Lung microvascular endothelial cell (primary cell): Measurements from ENCODE around the gene CALN1. TPM values are rescaled to one million over a fixed set of nuclear protein-coding genes. Genes with fewer than 3 reads are reported as not detected.

Experiments
- DNase-seq, 2 donors: peaks; one replicate each; pipeline versions ENCODE4 v3.0.0 to v3.0.0-alpha.2; 2010; ENCODE audit warnings: low read depth in 2 of 2
- total RNA-seq: library from RNA; depleted of rRNA; stranded (reverse); fragments of >200 nt; gene quantifications from 2 replicates; pipeline ENCODE4 v1.2.1, GENCODE V29; 2014

The CALN1 gene
- total RNA-seq, 1 donor from 2014 or later, result 0.79 TPM

GRCh38 chr7:71804256-71804655, 607.9 kb downstream of the CALN1 start:
- DNase-seq, result no peak

DNA sequence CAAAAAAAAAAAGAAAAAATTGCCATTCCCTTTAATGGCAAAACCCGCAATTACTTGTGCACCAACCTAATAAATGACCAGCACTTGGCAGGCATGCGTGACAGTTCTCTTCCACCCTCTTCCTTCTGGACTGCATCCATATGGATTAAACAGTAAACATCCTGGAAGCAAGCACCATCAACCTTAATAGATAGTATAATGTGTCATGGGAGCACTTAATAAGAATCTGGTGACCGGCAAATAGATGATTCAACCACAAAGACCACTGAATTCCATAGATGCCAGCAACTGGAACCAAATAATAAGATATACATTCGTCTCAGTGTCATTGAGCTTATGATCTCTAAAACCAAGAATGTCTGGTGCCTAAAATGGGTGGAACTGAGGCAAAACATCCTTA, 610.2 kb downstream of the CALN1 start:
- DNase-seq, result no peak

- DNase-seq, result no peak
These were observed 611.8 kb downstream of the CALN1 start for GRCh38 chr7:71800321-71800720.

- no peak for DNase-seq
These were observed 616.7 kb downstream of the CALN1 start for GRCh38 chr7:71795410-71795809.

- DNase-seq, result no peak
These were observed 618.9 kb downstream of the CALN1 start for GRCh38 chr7:71793251-71793650.

- peak in 1 of 2 donors; percentile 2 for DNase-seq
These were observed 624.6 kb downstream of the CALN1 start for GRCh38 chr7:71787513-71787912.

- DNase-seq, result no peak
These were observed 626.9 kb downstream of the CALN1 start for GRCh38 chr7:71785216-71785615.

DNA sequence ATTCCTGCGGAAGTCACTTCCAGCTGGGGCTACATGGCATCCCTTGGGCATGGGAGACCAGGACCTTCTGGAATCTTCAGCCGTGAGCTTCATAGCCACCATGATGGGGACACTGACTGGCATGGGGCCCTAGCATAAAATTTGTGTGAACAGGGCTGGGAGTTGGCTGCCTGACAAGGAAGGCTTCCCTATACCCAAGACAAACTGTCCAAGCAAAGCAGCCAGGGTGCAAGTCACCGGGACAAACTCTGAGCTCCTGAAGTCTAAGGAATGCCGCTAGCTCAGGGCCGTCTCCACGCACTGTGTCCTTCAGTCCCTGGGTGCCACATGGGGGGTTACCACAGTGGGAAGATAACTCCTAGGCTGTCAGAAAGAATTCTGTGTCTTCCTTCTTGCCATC, 627.4 kb downstream of the CALN1 start:
- DNase-seq, result no peak

DNA sequence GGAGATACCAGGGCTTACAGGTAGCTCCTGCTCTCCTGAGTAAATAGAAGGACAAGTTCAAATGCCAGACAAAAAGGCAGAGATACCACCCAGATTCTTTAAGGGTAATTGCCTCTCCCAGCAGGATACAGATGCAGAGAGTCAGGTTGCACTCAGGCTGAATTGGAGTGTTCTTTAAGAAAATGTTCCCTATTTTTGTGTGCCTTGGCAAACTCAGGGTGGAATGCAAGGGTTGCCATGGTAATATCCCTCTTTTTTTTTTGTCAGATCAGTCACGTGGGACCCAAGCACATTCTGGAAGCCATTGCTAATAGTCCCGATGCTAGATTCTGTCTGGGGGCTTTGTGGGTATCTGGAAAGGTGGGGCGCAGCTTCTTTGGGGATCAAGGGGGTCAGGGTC, 628.0 kb downstream of the CALN1 start:
- no peak for DNase-seq

GRCh38 chr7:71783779-71784178, 628.4 kb downstream of the CALN1 start:
- DNase-seq, result no peak

DNA sequence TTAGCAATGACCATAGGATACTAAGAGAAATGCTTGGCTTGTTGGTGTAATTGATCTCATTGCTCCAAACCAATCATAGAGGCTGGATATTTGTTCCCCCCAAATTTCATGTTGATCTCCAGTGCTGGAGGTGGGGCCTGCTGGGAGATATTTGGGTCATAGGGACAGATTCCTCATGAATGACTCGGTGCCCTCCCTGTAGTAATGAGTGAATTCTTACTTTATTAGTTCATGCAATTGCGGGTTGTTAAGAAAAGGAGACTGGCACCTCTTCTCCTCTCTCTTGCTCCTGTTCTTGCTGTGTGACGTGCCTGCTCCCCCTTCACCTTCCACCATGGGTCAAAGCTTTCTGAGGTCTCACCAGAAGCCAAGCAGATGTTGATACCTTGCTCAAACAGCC, 630.1 kb downstream of the CALN1 start:
- no peak for DNase-seq

DNA sequence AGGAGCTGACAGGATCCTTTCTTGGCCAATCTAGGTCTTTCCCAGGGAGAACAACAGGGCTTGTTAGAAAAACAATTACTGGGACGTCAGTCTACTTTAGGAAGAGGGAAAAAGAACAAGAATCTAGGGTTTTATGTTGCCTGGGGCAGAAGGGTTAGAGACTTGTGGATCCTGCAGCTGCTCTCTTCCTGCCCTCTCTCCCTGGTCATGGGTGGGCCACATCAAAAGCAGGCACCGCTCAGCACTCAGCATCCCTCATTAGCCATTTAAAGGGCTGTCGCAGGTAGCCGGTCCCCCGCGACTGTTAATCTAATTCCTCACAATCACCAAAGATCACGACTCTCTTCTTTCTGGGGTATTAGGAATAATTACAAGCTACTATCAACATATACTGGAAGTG, 631.9 kb downstream of the CALN1 start:
- no peak for DNase-seq

DNA sequence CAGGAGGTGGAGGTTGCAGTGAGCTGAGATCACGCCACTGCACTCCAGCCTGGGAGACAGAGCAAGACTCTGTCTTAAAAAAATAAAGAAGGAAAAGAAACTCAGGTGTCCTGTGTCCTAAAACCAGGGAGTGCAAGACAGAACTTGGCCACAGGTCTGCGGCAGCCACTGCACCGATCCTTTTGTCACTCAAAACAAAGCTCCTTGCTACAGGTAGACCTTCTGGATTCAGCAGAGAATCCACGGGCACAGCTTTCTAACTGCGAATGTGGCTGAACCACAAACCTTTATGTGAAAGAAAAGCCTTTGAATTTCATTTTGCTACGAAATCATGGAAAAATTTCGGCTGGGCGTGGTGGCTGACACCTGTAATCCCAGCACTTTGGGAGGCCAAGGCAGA, 634.9 kb downstream of the CALN1 start:
- DNase-seq, result no peak

DNA sequence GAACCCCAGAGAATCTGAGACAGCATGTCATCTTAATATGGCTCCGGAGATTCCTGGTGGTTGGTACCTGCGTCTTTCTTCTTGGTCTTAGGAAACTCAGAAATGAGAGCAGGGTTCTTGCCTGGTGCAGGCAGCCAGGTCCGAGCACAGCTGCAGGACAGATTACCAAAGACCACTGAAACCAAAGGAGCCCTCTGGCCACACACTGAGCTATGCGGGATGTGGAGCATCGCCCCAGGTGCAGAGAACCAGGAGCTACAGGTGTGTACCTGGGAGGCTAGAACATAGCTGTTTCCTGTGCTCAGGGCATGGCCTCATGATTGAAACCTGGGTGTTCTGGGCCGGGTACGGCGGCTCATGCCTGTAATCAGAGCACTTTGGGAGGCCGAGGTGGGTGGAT, 635.4 kb downstream of the CALN1 start:
- no peak for DNase-seq

GRCh38 chr7:71775648-71776047, 636.5 kb downstream of the CALN1 start:
- DNase-seq, result no peak

- no peak for DNase-seq
These were observed 639.4 kb downstream of the CALN1 start for GRCh38 chr7:71772779-71773178.

GRCh38 chr7:71770269-71770907, 641.8 kb downstream of the CALN1 start:
- DNase-seq, result no peak

GRCh38 chr7:71769326-71769725, 642.8 kb downstream of the CALN1 start:
- DNase-seq, result no peak

- no peak for DNase-seq
These were observed 643.7 kb downstream of the CALN1 start for GRCh38 chr7:71768450-71768849.

DNA sequence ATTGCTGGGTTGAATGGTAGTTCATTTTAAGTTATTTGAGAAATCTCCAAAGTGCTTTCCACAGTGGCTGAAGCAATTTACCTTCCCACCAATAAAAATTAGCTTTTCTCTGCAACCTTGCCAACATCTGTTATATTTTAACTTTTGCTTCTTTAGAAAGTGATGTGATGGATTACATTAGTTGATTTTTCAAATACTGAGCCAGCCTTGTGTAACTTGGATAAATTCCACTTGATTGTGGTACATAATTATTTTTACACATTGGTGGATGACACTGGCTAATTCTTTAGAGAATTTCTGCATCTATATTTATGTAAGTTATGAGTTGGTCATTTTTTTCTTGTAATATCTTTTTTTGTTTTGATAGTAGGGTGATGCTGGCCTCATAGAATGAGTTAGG, 646.1 kb downstream of the CALN1 start:
- DNase-seq, result no peak

GRCh38 chr7:71761336-71761735, 650.8 kb downstream of the CALN1 start:
- DNase-seq, result no peak

DNA sequence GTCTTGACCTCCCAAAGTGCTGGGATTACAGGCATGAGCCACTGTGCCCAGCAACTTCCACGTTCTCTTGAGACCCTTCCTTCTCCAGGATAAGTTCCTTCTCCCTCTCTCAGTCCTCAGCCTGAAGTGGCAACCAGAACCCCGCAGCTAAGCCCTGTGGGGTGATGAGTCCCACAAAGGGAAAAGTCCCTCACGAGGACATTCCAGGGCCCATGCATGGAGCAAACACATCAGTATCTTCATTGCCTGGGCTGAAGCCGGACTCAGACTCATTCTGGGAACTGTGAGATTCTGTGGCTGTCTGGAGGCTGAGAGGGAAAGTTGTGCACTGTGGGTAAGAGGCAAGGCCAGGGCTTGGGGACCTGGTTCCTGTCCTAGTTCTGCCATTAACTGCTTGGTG, 657.3 kb downstream of the CALN1 start:
- no peak for DNase-seq

DNA sequence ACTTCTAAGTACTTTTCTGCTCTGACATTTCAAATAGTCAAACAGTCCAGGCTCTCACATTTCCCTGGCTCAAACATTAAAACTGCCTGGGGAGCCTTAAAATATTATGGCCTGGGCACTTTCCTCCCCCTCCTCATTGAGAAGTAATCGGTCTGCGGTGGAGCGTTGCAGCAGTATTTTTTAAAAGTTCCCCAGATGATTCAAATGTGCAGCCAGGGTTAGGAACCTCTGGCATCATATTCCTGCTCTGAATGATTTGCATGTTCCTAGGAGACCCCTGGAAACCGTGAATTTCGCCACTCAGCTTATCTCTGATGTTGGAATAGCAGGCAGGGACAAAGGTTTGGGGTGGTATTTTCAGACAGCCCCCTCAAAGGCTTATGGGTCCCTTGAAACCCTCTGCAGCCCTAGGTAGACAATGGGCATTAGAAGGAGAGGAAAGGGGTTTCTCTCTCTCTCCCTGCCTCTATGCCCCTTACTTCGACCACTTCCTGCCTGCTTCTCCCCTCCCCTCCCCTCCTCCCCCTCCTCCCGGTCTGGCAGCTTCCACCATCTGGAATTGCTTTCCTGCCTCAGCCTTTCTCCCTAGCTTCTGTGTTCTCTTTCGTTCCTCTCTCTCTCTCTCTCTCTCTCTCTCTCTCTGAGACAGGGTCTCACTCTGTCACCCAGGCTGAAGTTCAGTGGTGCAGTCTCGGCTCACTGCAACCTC, 658.0 kb downstream of the CALN1 start:
- no peak for DNase-seq

GRCh38 chr7:71753236-71753635, 658.9 kb downstream of the CALN1 start:
- DNase-seq, result no peak
